K562 (cell line): Measurements from ENCODE around the gene RPRD1B. TPM values are rescaled to one million over a fixed set of nuclear protein-coding genes. Genes with fewer than 3 reads are reported as not detected.

ENCODE experiments used
- ATAC-seq: fragments of 200-7000 bp; cut with Tn5 transposase; 3 replicates; pipeline ENCODE4 v1.9.1; 2020; ENCODE audit warnings: moderate library complexity
- BruUV-seq: library from RNA; stranded (reverse); fragments of 400-500 nt; replicated peaks from 2 replicates; lab custom pipeline; 2021; lab: Mats Ljungman, UMichigan
- CTCF ChIA-PET: fragments of 300-600 bp; formaldehyde crosslinking; extraction: SDS; loops from one replicate; lab custom pipeline; 2021; ENCODE audit warnings: low intra/inter-chr PET ratio; lab: Yijun Ruan, JAX
- POLR2A ChIA-PET: fragments of 300-600, 350-650 bp; sonication (Branson Sonifier 250); formaldehyde crosslinking; extraction: SDS; loops from one replicate; lab custom pipeline; 2021; ENCODE audit warnings: antibody characterized with exemption, inconsistent platforms; lab: Yijun Ruan, JAX
- DNase-seq, 4 experiments: peaks; one replicate each; pipeline versions ENCODE4 v3.0.0 to v3.0.0-alpha.2; 2011 to 2018; ENCODE audit warnings: low spot score in 3 of 4, mixed read lengths in 3 of 4; ENCODE audit errors: extremely low read depth in 1 of 4
- FAIRE-seq: peaks from 2 replicates; lab custom pipeline; 2011; peaks lifted over from hg19 to GRCh38; lab: Jason Lieb, UNC
- H2AFZ ChIP-seq: 2 replicates; pipeline ENCODE4 v1.6.0; 2011; ENCODE audit warnings: low read depth, low read length, control low read depth, inconsistent platforms
- H3K27ac ChIP-seq: fragments of 200-600 bp; 3 replicates; pipeline ENCODE4 v1.8.0; 2011; ENCODE audit warnings: low read depth, mild to moderate bottlenecking, control low read depth, inconsistent platforms, low read length, moderate library complexity, mixed read lengths; ENCODE audit errors: extremely low read depth
- H3K27me3 ChIP-seq, 2 experiments: fragments of 300-600 bp in 1 of 2; 2 replicates in 1 of 2; 3 replicates in 1 of 2; pipeline versions ENCODE4 v1.6.0 to v1.8.0; 2011; ENCODE audit warnings: inconsistent platforms in 2 of 2, low read length in 2 of 2, mild to moderate bottlenecking in 1 of 2, mixed read lengths in 1 of 2, moderate library complexity in 1 of 2; ENCODE audit not compliant: control insufficient read depth in 2 of 2, insufficient read depth in 2 of 2
- H3K36me3 ChIP-seq: fragments of 300-600 bp; 3 replicates; pipeline ENCODE4 v1.8.0; 2011; ENCODE audit warnings: mild to moderate bottlenecking, low read length, inconsistent platforms; ENCODE audit not compliant: control insufficient read depth, insufficient read depth
- H3K4me1 ChIP-seq, 2 experiments: fragments of 200-600 bp in 1 of 2; replicated peaks in 1 of 2; 2 replicates in 1 of 2; 3 replicates in 1 of 2; pipeline versions ENCODE4 v1.5.1 to v1.8.0; 2011; ENCODE audit warnings: inconsistent platforms in 2 of 2, low read length in 2 of 2, mild to moderate bottlenecking in 1 of 2, mixed read lengths in 1 of 2, moderate library complexity in 1 of 2; ENCODE audit not compliant: control insufficient read depth in 2 of 2, insufficient read depth in 2 of 2
- H3K4me2 ChIP-seq: 2 replicates; pipeline ENCODE4 v1.6.1; 2011; ENCODE audit warnings: low read length, control low read depth, inconsistent platforms, mixed read lengths; ENCODE audit not compliant: insufficient read depth
- H3K4me3 ChIP-seq: fragments of 200-600 bp; sonication (generic), shearing (Covaris generic); 2 replicates; pipeline ENCODE4 v1.5.1; 2016; ENCODE audit warnings: control low read depth, inconsistent platforms
- H3K79me2 ChIP-seq: fragments of 200-600 bp; 3 replicates; pipeline ENCODE4 v1.8.0; 2011; ENCODE audit warnings: low read length, inconsistent platforms; ENCODE audit not compliant: control insufficient read depth, insufficient read depth
- H3K9ac ChIP-seq, 2 experiments: 2 replicates each; pipeline versions ENCODE4 v1.6.0 to v1.6.1; 2011; ENCODE audit warnings: low read depth in 2 of 2, low read length in 2 of 2, control low read depth in 1 of 2, inconsistent platforms in 1 of 2, mild to moderate bottlenecking in 1 of 2, mixed read lengths in 1 of 2; ENCODE audit not compliant: insufficient read depth in 1 of 2
- H3K9me1 ChIP-seq: one replicate; pipeline ENCODE4 v1.6.0; 2011; ENCODE audit warnings: inconsistent platforms, mild to moderate bottlenecking, low read length, moderate library complexity; ENCODE audit not compliant: control insufficient read depth, insufficient read depth
- H3K9me3 ChIP-seq: replicated peaks from 2 replicates; pipeline ENCODE4 v1.5.1; 2011; ENCODE audit warnings: low read depth, low read length, inconsistent platforms; ENCODE audit not compliant: control insufficient read depth, insufficient read depth
- H4K20me1 ChIP-seq: replicated peaks from 2 replicates; pipeline ENCODE4 v1.6.1; 2011; ENCODE audit warnings: low read length, inconsistent platforms, mixed read lengths; ENCODE audit not compliant: control insufficient read depth, insufficient read depth
- ATF1 ChIP-seq, 2 experiments: fragments of 450-650 bp in 1 of 2; IDR thresholded peaks; 2 replicates each; pipeline ENCODE4 v1.6.1; 2016; ENCODE audit warnings: missing compliant biosample characterization in 1 of 2, missing genetic modification characterization in 1 of 2
- KHSRP ChIP-seq: fragments of 450-650 bp; IDR thresholded peaks from 2 replicates; pipeline ENCODE4 v1.6.1; 2017
- MAFF ChIP-seq: IDR thresholded peaks from 2 replicates; pipeline ENCODE4 v1.6.1; 2012; ENCODE audit warnings: low read length, improper control_type of control experiment
- MCM3 ChIP-seq: fragments of 450-650 bp; IDR thresholded peaks from 2 replicates; pipeline ENCODE4 v1.6.1; 2016
- TFAP4 ChIP-seq: sonication (generic); formaldehyde crosslinking; IDR thresholded peaks from 2 replicates; pipeline ENCODE4 v1.8.0; 2022; ENCODE audit warnings: missing genetic modification reagents, mild to moderate bottlenecking, moderate library complexity, borderline replicate concordance
- TGIF2 ChIP-seq: sonication (generic); formaldehyde crosslinking; IDR thresholded peaks from 2 replicates; pipeline ENCODE4 v1.8.1; 2022; ENCODE audit warnings: mild to moderate bottlenecking, missing genetic modification reagents, moderate library complexity
- THRB ChIP-seq: fragments of 450-650 bp; formaldehyde crosslinking; conservative IDR thresholded peaks from 2 replicates; pipeline ENCODE4 v1.4.0; 2022; ENCODE audit warnings: mild to moderate bottlenecking, missing genetic modification characterization
- ZNF197 ChIP-seq: fragments of 200-800 bp; sonication (Bioruptor generic); IDR thresholded peaks from 2 replicates; pipeline ENCODE4 v1.6.1; 2016; ENCODE audit warnings: low read depth, missing genetic modification characterization, missing compliant biosample characterization
- ZNF280B ChIP-seq: fragments of 250-450 bp; sonication (Bioruptor Pico); IDR thresholded peaks from 2 replicates; pipeline ENCODE4 v1.5.1; 2021; ENCODE audit warnings: mild to moderate bottlenecking
- WGBS: fragments of 100-300 bp; shearing (Covaris generic); methylation state at CpG from one replicate; pipeline ENCODE4 v1.1.6; 2016; ENCODE audit warnings: low coverage, mixed read lengths; ENCODE audit not compliant: insufficient coverage; ENCODE audit errors: missing lambda C conversion rate; 5-methylcytosine and 5-hydroxymethylcytosine counted together
- in situ Hi-C: fragments of 300-500 bp; cut with MboI; formaldehyde crosslinking; loops from 4 replicates; pipeline ENCODE4 v1.15.0; 2018; ENCODE audit warnings: inconsistent platforms, mixed read lengths
- intact Hi-C: fragments of 100-400 bp; cut with micrococcal nuclease; formaldehyde crosslinking; loops from 2 replicates; pipeline ENCODE4 v1.14.2; 2022
- polyA plus RNA-seq, 8 experiments: library from polyadenylated mRNA; depleted of rRNA in 4 of 8; stranded (reverse) in 5 of 8; unstranded in 3 of 8; fragments of >200 nt; fragmentation: Nextera tagmentation in 2 of 8; fragmentation: Illumina TruSeq in 1 of 8; extraction: Ambion mirVana in 2 of 8; extraction: Trizol in 1 of 8; gene quantifications; 2 replicates each; pipeline versions ENCODE4 v1.2.1 to v1.2.3, GENCODE V29; 2011 to 2014; ENCODE audit warnings: inconsistent platforms in 1 of 8, missing spikeins in 1 of 8
- total RNA-seq, 7 experiments: library from RNA; depleted of rRNA in 6 of 7; stranded (reverse); fragments of >200 nt in 6 of 7; fragmentation: Illumina TruSeq in 2 of 7; extraction: Trizol in 2 of 7; gene quantifications; 2 replicates each; pipeline versions ENCODE4 v1.2.1 to v1.2.3, GENCODE V29; 2011 to 2021; ENCODE audit warnings: low replicate concordance in 1 of 7

RPRD1B gene
- total and polyA plus RNA-seq, 9 of the 15 experiments (the other 6 are each of a cell fraction or from before 2014, with no cell fraction given) = 5.5 to 43.0 (median 24.4) TPM

- Histone ChIP-seq H3K27me3 (no peaks in the 10 kb centered on the region), H3K36me3 (no peaks in the 10 kb centered on the region), H3K27ac (no peak overlapping the region), H3K9me1 (no peaks in the 10 kb centered on the region), H3K4me1 (peaks cover 15 to 36% of the 10 kb centered on the region in 2 experiments), H3K4me3 (no peak overlapping the region), H3K9me3 (no peaks in the 10 kb centered on the region), H3K9ac (peak overlapping the region in 1 of 2 experiments; percentile 49; a peak in 1 of 4 replicates), H2AFZ (no peak overlapping the region), H3K4me2 (no peak overlapping the region), H3K79me2 (no peaks in the 10 kb centered on the region), H4K20me1 (no peaks in the 10 kb centered on the region)
- no TSS peak for BruUV-seq
- FAIRE-seq = no peak
- in situ Hi-C loops = no loop called here
- ChIA-PET POLR2A (interaction anchor here (0.7 kb wide), 1 partner anchor 47 kb away, joined by 3 read pairs; no protein-coding TSS in a partner anchor), CTCF (interaction anchor here (0.8 kb wide), 1 partner anchor 59 kb away, joined by 3 read pairs; no protein-coding TSS in a partner anchor)
- intact Hi-C loops = loop anchor here (2.0 to 5.0 kb wide), 2 partner anchors 40 to 210 kb away; partner anchors contain the start of gene VSTM2L
- TF ChIP-seq MCM3 (no peak), TFAP4 (0 out of 2 replicates have a peak, but pooled peaks have one; percentile 25), TGIF2 (CRISPR knock-in tag) (no peak), ZNF280B (no peak), KHSRP (no peak), ZNF197 (no peak), MAFF (no peak), ATF1 (CRISPR knock-in tag; IDR thresholded peaks at IDR 0.05) (no peak), ATF1 (tag; IDR thresholded peaks at IDR 0.05) (no peak), THRB (CRISPR knock-in tag) (no peak)
- no peak for ATAC-seq
- no peak for DNase-seq
- WGBS = 72% methylated on average over 10 of the region's 14 CpGs
Measured at GRCh38 chr20:38112261-38112929, 78.8 kb downstream of the RPRD1B start.
